Activated naive CD8-positive, alpha-beta T cell treated with anti-CD3 and anti-CD28 coated beads for 36 hours (primary cell): ENCODE results near the gene COL28A1. TPM values are rescaled to one million over a fixed set of nuclear protein-coding genes. Genes with fewer than 3 reads are reported as not detected.

ENCODE experiments used
- DNase-seq: peaks from one replicate; pipeline ENCODE4 v3.0.0; 2021
- H3K27ac Mint-ChIP-seq: one replicate; pipeline ENCODE4 v1.8.0; 2022; ENCODE audit warnings: mild to moderate bottlenecking, moderate library complexity, mixed read lengths
- H3K27me3 Mint-ChIP-seq: one replicate; pipeline ENCODE4 v1.8.0; 2022; ENCODE audit warnings: mild to moderate bottlenecking, mixed read lengths
- H3K36me3 Mint-ChIP-seq: one replicate; pipeline ENCODE4 v1.8.0; 2021; ENCODE audit warnings: mild to moderate bottlenecking, mixed read lengths
- H3K4me1 Mint-ChIP-seq: one replicate; pipeline ENCODE4 v1.8.0; 2021; ENCODE audit warnings: mixed read lengths
- H3K4me3 Mint-ChIP-seq: one replicate; pipeline ENCODE4 v1.8.0; 2022; ENCODE audit warnings: mild to moderate bottlenecking, moderate library complexity, mixed read lengths
- H3K9me3 Mint-ChIP-seq: one replicate; pipeline ENCODE4 v1.8.0; 2022; ENCODE audit warnings: mixed read lengths
- total RNA-seq, 2 experiments: library from RNA; stranded (reverse); gene quantifications; one replicate each; pipeline ENCODE4 v1.2.3, GENCODE V29; 2021

Gene COL28A1
- total RNA-seq, 2 experiments from 2014 or later, result 0.04 TPM; not detected in 1

DNA sequence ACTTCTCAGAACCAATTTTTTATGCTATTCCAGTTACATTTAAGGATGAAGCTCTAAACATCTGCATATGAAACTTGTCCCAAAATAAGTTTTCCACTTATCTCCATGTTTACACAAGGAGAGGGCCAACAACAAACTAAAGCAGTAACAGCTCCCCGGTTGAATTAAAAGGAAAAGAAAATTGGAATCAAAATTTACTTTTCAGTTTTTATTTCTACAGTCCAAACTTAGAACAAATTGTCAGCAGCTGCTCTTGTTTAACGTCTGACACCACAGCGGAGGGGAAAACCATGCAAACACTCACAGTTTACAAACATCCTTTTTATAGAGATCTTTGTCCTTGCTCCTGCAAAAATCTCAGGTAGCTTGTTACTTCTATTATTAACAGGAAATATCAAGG lies 101.3 kb downstream of the COL28A1 start:
- no peaks in the 10 kb centered on the region for H3K36me3 Mint-ChIP-seq
- H3K27me3 Mint-ChIP-seq, result peaks cover 13% of the 10 kb centered on the region
- H3K9me3 Mint-ChIP-seq, result no peaks in the 10 kb centered on the region
- no peak for DNase-seq
- no peak overlapping the region for H3K4me3 Mint-ChIP-seq
- H3K4me1 Mint-ChIP-seq, result no peaks in the 10 kb centered on the region
- H3K27ac Mint-ChIP-seq, result no peak overlapping the region

DNA sequence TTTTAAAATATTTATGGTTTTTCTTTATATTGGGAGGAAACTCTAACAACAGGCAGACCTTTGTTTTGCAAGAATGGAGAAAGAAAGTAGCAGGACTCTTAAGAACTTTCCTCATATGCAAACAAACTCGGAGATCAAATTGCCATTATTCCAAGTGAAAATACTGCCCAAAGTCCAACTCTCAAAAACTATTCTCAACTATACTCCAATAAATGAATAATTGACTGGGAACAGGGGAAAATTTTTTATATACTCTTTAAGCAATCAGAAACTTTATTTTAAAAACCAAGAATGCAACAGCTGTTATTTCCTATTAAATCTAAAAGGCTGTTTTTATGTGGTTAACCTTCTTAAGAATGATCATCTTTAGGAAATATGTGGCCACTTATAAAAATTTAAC lies 101.9 kb downstream of the COL28A1 start:
- DNase-seq, result no peak
- H3K27ac Mint-ChIP-seq, result no peak overlapping the region
- H3K4me1 Mint-ChIP-seq, result no peaks in the 10 kb centered on the region
- peaks cover 11% of the 10 kb centered on the region for H3K27me3 Mint-ChIP-seq
- no peaks in the 10 kb centered on the region for H3K9me3 Mint-ChIP-seq
- H3K36me3 Mint-ChIP-seq, result no peaks in the 10 kb centered on the region
- no peak overlapping the region for H3K4me3 Mint-ChIP-seq

DNA sequence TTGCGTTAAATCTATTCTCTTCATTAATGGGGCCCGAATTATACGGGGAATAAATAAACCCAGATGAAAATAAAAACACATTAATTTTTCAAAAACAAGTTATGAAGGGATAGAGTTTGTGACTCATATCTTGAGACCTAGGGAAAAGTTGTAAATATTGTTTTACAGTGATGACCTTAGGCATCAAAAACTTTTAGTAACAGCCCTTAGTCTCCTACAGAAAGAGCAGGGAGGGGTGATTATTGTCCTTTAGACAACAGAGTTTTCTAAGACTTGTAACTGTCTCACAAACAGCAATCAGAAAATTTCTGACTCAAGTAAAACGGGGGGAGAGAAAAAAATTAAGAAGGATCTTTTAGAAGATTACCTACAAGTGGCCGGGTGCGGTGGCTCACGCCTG lies 102.7 kb downstream of the COL28A1 start:
- DNase-seq, result no peak
- Mint-ChIP-seq H3K4me1 (no peaks in the 10 kb centered on the region), H3K4me3 (no peak overlapping the region), H3K9me3 (no peaks in the 10 kb centered on the region), H3K27me3 (peaks cover 9% of the 10 kb centered on the region), H3K27ac (no peak overlapping the region), H3K36me3 (no peaks in the 10 kb centered on the region)

DNA sequence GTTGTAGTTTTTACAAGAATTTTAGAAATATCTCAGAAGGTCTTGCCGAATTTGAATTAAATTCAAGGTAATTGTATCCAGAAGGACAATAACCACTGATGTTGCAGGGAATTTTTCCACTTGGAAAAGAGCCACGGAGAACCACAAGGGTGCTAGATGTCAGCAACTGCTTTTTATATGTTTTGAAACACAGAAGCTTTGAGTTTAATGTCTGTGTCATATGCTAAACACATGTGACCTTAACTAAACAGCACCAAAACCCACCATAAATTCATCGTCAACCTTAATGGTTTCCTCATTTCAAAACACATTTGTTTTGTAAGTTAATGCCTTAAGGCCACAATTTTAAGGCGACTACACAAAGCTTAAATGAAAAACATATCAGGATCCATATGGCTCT lies 106.9 kb downstream of the COL28A1 start:
- no peak overlapping the region for H3K4me3 Mint-ChIP-seq
- H3K27ac Mint-ChIP-seq, result no peak overlapping the region
- no peaks in the 10 kb centered on the region for H3K9me3 Mint-ChIP-seq
- no peak for DNase-seq
- peaks cover 4% of the 10 kb centered on the region for H3K4me1 Mint-ChIP-seq
- no peaks in the 10 kb centered on the region for H3K36me3 Mint-ChIP-seq
- H3K27me3 Mint-ChIP-seq, result peaks cover 7% of the 10 kb centered on the region

DNA sequence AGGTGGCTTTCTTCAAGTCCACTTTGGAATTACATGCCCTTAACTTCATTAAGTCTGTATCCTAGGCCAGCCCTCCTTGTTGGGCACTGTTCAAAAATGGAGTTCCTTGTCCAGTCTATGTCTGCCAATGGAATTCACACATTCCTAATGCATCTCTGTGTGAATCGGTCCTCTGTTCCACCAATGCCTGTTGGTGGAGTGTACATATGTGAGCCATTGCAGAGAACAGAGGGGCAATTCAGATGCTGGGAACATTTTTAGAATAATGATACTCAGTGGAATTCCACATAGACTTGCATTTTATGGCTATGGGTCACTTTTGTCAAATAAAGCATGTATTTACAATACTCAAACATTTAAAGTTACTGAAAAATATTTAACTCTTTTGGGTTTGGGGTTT lies 108.3 kb downstream of the COL28A1 start:
- DNase-seq, result no peak
- Mint-ChIP-seq H3K4me1 (peaks cover 4% of the 10 kb centered on the region), H3K4me3 (no peak overlapping the region), H3K27ac (no peak overlapping the region), H3K27me3 (peaks cover 7% of the 10 kb centered on the region), H3K9me3 (no peaks in the 10 kb centered on the region), H3K36me3 (no peaks in the 10 kb centered on the region)

DNA sequence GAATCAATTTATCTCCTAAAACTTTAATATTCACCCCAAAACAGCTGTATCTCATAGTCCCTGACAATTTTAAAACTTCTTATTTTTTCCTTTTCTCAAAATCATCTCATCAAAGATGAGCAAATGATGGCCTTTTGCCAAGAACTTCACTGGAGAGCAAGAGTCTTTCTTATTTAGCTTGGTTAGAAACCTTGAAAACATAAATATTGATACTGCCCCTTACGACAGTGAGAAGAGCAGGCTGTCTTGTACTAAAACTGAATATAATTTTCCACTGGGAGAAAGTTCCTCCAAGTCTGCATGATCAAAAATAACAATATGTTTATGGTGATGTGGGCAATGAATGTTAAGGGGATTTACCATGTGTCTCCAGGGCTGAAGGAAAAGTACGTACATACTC lies 109.0 kb downstream of the COL28A1 start:
- DNase-seq, result no peak
- peaks cover 4% of the 10 kb centered on the region for H3K4me1 Mint-ChIP-seq
- no peak overlapping the region for H3K27ac Mint-ChIP-seq
- H3K27me3 Mint-ChIP-seq, result peaks cover 7% of the 10 kb centered on the region
- no peaks in the 10 kb centered on the region for H3K9me3 Mint-ChIP-seq
- H3K4me3 Mint-ChIP-seq, result no peak overlapping the region
- H3K36me3 Mint-ChIP-seq, result no peaks in the 10 kb centered on the region

DNA sequence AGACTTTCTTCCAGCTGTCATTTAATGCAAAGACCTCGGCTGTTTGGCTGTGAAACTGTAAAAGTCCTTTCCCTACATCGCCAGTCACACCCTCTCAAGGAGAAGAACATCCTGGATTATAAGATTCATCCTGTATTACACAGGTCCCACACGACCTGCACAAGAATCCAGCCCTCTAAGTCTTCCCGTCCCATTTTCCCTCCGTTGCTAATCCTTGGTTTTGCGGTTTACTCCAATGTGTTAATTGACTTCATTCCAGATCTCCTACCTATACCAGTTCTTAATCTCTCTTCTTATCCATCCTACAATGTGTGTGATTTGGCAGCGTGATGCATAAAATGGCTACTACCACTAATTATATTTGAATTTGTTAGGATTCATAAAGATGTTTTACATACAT lies 110.4 kb downstream of the COL28A1 start:
- Mint-ChIP-seq H3K27me3 (no peaks in the 10 kb centered on the region), H3K9me3 (no peaks in the 10 kb centered on the region), H3K4me3 (no peak overlapping the region), H3K27ac (no peak overlapping the region), H3K4me1 (peaks cover 4% of the 10 kb centered on the region), H3K36me3 (no peaks in the 10 kb centered on the region)
- no peak for DNase-seq

DNA sequence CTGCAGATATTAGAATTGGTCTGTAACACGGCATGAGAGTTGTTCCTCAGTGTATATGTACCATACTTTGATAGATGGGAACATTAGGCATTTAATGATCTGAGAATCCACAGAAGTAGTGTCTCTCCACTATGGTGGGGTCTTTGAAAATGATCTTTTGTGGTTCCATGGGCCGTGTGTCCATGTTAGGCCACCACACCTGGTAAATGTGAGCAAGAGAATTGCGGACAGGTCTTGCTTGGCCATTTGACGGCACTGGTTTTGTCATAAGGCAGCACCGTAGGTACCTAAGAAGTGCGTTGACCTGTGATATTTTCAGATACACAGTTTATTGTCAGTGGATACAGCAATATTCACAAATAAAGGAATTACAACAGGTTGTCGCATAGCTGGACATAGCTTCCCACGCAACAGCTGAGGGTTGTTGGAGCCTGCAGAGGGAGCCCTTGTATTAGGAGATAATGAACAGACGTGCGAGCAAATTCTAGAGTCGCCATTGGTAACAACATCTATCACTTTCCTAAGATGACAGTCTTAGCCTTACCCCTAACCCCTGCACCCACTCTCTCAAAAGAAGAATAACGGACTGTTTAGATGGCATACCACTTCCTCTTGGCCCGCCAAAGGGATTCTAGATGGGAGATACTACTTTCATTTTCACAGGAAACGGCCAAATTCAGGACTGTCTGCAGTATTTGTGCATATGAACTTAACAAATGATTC lies 111.4 kb downstream of the COL28A1 start:
- H3K27me3 Mint-ChIP-seq, result no peaks in the 10 kb centered on the region
- H3K4me3 Mint-ChIP-seq, result peak overlapping the region; percentile 68

DNA sequence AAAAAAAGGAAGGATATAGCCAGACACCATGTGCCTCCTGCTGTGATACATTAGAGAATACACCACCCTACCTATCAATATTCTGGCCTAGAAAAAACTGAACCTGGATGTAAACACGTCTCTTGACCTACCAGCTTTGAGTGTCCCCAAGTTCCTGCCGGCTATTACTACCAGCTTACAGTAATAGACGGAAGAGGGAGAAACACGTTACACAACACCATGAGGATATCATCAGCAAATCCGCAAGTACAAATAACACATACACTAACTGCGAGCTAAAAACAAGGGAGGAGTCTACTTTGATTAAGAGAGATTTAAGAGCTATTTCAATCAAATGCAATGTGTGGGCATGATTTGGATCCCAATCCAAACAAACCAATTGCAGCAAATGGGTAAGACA lies 113.0 kb downstream of the COL28A1 start:
- H3K9me3 Mint-ChIP-seq, result no peaks in the 10 kb centered on the region
- no peak overlapping the region for H3K27ac Mint-ChIP-seq
- H3K27me3 Mint-ChIP-seq, result no peaks in the 10 kb centered on the region
- no peak for DNase-seq
- no peak overlapping the region for H3K4me3 Mint-ChIP-seq
- no peaks in the 10 kb centered on the region for H3K36me3 Mint-ChIP-seq
- peaks cover 4% of the 10 kb centered on the region for H3K4me1 Mint-ChIP-seq

More for the DNA sequence above, 111.4 kb downstream of the COL28A1 start:
- DNase-seq, result peak; percentile 23
- Mint-ChIP-seq H3K4me1 (peaks cover 4% of the 10 kb centered on the region), H3K9me3 (no peaks in the 10 kb centered on the region), H3K27ac (no peak overlapping the region), H3K36me3 (no peaks in the 10 kb centered on the region)

DNA sequence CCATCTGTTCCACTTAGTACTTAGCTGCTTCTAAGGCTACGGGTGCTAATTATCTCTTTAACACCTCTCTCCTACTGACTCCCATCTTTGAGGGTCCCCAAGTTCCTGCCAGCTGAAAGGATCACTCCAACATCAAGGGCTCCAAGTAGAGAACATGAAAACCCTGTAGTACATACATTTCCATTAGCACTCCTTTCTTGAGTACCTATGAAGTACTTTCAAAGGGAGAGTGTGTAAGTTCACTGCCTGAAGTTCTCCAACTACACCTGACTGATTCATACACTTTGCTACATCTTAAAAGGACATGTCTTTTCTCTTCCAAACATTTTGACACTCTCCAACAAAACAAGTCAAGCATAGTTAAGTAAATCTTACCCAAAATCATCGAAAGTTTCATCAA lies 113.8 kb downstream of the COL28A1 start:
- Mint-ChIP-seq H3K4me3 (no peak overlapping the region), H3K27me3 (no peaks in the 10 kb centered on the region), H3K4me1 (peaks cover 4% of the 10 kb centered on the region)

DNA sequence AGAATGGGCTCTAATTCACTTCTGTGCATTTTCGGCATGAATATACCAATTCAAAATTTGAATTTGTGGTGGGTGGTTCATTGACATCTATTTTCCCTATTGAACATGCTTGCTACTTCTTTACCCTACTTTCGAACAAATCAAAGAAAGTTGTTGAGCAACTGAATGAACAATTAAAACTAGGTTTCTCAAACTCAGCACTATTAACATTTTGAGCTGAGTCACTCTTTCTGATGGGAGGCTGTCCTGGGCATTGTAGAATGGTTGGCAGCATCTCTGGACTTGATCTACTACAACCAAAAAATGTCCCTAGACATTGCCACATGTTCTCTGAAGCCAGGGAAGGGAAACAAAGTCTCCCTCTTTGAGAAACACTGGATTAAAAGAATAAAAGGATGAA lies 116.7 kb downstream of the COL28A1 start:
- Mint-ChIP-seq H3K27me3 (no peaks in the 10 kb centered on the region), H3K27ac (no peak overlapping the region), H3K36me3 (no peaks in the 10 kb centered on the region), H3K4me3 (no peak overlapping the region), H3K9me3 (no peaks in the 10 kb centered on the region), H3K4me1 (peaks cover 3% of the 10 kb centered on the region)
- DNase-seq, result no peak

More for the DNA sequence above, 113.8 kb downstream of the COL28A1 start:
- DNase-seq, result no peak
- Mint-ChIP-seq H3K27ac (no peak overlapping the region), H3K36me3 (no peaks in the 10 kb centered on the region), H3K9me3 (no peaks in the 10 kb centered on the region)

DNA sequence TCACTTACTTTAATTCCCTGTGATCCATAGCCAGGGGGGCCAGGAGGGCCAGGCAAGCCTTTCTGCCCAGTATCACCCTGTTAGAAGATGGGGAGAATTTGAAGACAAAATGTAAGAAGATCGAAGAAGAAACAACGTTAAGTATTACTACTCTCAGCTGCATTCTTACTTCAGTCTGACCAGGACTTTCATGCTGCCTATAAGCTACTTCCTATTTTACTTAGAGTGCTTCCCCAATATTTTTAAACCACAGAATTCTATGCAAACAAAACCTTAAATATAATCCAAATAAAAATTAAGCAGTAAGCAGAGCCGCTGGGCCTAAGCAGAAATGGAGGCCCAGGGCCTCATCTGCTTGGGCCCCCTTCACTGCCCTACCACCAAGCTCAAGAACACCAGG lies 117.8 kb downstream of the COL28A1 start:
- Mint-ChIP-seq H3K4me1 (peaks cover 3% of the 10 kb centered on the region), H3K4me3 (no peak overlapping the region), H3K27me3 (no peaks in the 10 kb centered on the region), H3K9me3 (no peaks in the 10 kb centered on the region), H3K27ac (no peak overlapping the region), H3K36me3 (no peaks in the 10 kb centered on the region)
- DNase-seq, result no peak

DNA sequence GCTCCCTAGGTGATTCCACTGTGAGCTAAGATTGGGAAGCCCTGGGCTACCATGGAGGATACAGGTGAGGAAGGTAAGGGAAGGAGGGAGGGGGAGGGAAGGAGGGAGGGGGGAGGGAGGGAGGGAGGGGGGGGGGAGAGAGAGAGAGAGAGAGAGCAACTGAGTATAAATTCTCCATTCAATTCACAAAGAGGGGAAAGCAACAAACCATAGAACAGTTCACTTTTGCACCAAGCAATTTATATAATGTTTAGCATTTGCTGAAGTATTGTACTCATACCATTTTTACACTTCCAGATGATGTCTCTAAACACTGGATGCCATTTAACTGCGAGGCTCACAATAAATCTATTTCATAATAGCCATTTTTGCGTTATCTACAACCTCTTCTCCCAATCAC lies 118.3 kb downstream of the COL28A1 start:
- Mint-ChIP-seq H3K4me1 (peaks cover 3% of the 10 kb centered on the region), H3K4me3 (no peak overlapping the region)

DNA sequence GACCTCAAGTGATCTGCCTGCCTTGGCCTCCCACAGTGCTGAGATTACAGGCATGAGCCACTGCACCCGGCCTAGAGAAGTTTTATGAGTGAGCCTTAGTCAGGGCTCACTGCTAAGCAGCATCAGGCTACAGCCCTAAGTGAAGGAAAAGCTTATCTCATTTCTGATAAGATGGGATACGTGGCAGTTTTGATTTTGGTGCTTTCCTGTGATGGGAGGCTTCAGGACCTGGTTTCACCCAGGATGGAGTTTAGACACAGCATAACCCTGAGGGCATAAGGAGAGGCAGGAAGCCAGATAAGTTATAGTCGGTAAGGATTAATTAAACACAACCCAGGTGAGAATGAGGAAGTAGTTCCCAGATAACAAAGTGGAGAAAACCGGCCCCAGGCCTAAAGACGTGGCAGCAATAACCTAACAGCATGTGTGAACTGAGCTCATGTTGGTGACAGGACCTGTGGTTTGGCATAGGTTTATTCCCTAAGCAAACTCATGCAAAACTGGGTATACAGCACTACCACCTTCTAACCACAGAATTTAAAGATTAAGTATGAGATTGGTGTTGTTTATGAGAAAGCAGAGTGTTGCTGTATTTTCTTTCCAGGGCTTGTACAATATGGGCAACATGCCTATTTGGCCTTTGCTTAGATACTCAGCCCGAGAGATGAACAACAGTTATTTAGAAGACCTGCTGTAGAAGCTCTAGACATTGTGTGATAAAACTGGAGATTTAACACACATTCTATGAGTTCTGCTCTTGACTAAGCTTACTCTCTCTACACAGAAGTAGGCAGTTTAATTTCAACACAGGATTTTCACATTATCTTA lies 119.4 kb downstream of the COL28A1 start:
- Mint-ChIP-seq H3K27me3 (no peaks in the 10 kb centered on the region), H3K9me3 (no peaks in the 10 kb centered on the region), H3K36me3 (no peaks in the 10 kb centered on the region), H3K4me1 (peaks cover 3% of the 10 kb centered on the region), H3K27ac (no peak overlapping the region), H3K4me3 (no peak overlapping the region)
- no peak for DNase-seq

More for the DNA sequence above, 118.3 kb downstream of the COL28A1 start:
- Mint-ChIP-seq H3K27ac (no peak overlapping the region), H3K27me3 (no peaks in the 10 kb centered on the region), H3K9me3 (no peaks in the 10 kb centered on the region), H3K36me3 (no peaks in the 10 kb centered on the region)
- DNase-seq, result no peak

DNA sequence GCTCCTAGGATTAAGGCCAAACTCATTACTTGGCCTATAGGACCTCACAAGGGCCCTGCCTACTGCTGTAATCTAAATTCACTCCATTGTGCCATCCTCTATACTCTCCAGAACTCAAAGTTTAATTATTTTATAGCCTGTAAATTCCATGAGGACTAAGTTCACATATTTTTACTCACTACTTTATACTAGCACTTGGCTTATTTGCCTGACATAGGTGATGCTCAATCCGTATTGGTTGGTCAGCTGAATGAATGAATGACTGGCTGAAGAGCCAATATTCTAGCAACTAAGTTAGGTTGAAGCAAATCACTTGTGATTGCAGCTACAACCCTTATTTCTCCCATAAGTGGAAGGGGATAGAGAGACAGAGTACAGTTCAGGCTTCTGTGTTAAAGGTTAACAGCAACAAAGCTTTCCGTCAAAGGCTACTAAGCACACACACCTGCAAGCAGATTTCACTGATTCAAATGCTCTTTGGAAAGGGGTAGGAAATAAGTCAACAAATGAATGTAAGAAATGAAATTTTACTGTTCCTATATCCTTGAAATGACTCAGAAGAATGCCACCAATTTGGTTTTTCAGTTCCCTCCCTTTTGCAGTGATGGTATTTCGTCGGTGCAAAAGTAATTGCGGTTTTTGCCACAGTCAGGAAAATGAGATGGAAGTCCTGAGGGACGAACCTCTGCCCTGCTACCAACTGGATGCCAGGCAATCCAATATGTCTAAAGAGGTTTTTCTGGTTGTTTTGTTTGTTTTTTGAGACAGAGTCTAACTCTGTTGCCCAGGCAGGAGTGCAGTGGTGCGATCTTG lies 120.7 kb downstream of the COL28A1 start:
- Mint-ChIP-seq H3K9me3 (no peaks in the 10 kb centered on the region), H3K27ac (no peak overlapping the region), H3K27me3 (no peaks in the 10 kb centered on the region), H3K4me1 (peaks cover 3% of the 10 kb centered on the region), H3K4me3 (no peak overlapping the region), H3K36me3 (no peaks in the 10 kb centered on the region)
- no peak for DNase-seq
